HFF-Myc (cell line): Measurements from ENCODE around the gene GRIK1.

Source experiments
- DNase-seq: peaks from one replicate; pipeline ENCODE4 v3.0.0-alpha.2; 2011; ENCODE audit warnings: low read depth; ENCODE audit errors: extremely low read depth
- H3K4me3 ChIP-seq: replicated peaks from 2 replicates; pipeline ENCODE4 v1.5.1; 2011; ENCODE audit warnings: low read depth, mild to moderate bottlenecking, control low read depth, low read length
- TF ChIP-seq, protein P1 (sequence below): IDR thresholded peaks from 2 replicates; pipeline ENCODE4 v1.5.1; 2012; ENCODE audit warnings: mild to moderate bottlenecking, low read depth, low read length, control low read depth; ENCODE audit errors: missing control alignments

Gene GRIK1

DNA sequence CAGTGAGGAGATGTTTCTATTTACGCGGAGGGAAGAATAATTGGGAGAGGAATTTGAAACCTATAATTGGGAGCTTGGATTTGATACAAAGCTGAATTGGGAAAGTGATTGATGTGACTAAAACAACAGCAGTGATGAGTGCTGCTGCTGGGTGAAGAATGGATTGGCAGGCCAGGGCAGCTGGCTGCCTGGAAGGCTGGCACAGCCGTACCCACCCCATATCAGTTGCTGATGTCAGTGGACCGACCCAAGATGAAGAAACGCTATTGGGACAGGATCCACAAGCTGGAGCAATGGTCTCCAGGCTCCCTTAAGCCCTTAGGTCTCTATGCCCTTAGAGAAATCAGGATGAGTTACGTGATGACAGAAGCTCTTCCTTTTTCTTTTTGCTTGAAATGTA, 47.4 kb downstream of the GRIK1 start:
- DNase-seq: no peak
- H3K4me3 ChIP-seq: no peak overlapping the region
- TF ChIP-seq, protein P1, sequence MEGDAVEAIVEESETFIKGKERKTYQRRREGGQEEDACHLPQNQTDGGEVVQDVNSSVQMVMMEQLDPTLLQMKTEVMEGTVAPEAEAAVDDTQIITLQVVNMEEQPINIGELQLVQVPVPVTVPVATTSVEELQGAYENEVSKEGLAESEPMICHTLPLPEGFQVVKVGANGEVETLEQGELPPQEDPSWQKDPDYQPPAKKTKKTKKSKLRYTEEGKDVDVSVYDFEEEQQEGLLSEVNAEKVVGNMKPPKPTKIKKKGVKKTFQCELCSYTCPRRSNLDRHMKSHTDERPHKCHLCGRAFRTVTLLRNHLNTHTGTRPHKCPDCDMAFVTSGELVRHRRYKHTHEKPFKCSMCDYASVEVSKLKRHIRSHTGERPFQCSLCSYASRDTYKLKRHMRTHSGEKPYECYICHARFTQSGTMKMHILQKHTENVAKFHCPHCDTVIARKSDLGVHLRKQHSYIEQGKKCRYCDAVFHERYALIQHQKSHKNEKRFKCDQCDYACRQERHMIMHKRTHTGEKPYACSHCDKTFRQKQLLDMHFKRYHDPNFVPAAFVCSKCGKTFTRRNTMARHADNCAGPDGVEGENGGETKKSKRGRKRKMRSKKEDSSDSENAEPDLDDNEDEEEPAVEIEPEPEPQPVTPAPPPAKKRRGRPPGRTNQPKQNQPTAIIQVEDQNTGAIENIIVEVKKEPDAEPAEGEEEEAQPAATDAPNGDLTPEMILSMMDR: no peak

DNA sequence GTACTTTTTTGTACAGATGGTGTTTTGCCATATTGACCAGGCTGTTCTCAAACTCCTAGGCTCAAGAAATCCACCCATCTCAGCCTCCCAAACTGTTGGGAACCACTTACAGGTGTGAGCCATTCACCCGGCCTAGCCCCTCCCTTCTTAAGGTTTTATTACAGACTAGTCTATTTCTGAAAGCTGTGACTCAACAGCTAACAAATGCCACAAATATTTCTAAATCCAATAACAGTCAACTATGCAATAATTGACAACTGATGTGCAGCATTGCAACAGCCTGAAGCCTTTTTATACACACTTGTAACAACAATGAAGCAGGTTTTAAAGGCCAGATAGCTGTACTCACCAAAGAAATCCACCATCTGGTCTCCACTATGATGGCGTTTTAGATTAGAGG, 51.4 kb downstream of the GRIK1 start:
- TF ChIP-seq, protein P1: no peak
- DNase-seq: peak; percentile 2
- no peak overlapping the region for H3K4me3 ChIP-seq

DNA sequence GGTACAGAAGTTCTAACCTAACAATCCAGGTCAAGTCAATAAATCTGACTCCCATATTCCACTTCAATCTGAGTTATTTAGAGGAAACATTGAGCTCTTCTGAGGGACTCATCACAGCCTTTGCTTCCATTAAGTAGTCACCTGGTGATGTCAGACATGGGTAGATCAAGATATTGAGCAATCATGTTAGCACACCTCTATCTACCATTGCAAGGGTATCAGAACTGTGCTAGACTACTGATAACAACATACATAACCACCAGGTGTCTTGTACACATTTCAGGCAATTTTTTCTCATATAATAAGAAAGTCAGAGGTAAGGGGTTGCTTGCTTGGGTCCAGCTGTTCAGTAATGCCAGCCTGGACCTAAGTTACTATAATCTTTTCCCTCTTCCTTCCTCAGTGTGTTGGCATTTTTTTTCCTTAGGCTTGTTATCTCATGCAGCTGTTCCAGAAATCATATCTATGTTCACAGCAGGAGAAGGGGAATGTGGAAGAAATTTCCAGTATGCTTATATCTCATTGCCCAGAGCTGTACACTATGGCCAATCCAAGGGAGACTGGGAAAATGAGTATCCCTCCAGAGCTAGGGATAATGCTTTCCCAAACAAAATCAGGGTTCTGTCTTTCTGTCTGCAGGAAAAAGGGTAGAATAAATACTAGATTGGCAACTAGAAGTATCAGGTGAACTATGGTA, 52.3 kb downstream of the GRIK1 start:
- no peak for DNase-seq
- TF ChIP-seq, protein P1: no peak
- no peak overlapping the region for H3K4me3 ChIP-seq

DNA sequence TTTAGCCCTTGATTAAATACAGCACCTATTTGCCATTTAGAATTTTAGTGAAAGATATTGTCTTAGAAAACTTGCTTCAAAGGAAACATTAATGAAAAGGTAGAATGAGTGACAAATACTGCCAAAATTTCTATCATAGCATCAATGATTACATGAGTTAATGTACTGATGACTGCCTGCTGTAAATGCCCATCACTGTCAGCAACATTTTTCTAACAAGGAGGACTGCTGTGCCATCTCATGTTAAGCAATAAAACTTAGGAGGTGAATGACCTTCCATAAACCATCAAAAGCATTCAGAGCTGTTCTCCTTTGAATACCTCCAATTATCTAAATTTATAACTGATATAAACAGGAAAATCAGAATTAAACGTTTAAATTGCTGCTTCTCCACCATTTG, 54.3 kb downstream of the GRIK1 start:
- TF ChIP-seq, protein P1: no peak
- no peak overlapping the region for H3K4me3 ChIP-seq
- DNase-seq: no peak

DNA sequence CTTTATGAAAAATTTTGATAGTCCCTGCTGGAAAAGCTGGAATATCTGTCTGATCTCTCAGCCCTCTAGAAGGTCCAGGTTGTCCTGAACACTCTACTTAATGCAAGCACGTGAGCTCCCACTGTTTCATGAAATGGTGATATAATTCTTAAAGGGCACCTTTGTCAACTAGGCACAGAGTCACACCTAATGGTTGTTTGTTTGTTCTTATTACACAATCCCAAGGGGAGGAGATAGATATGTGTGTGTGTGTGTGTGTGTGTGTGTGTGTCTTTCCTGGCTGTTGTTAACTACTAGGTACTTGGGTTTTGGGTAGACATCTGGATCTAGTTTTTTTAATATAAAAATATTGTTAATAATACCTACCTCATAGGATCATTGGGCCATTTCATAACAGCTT, 63.9 kb downstream of the GRIK1 start:
- H3K4me3 ChIP-seq: no peak overlapping the region
- TF ChIP-seq, protein P1: no peak
- DNase-seq: no peak

DNA sequence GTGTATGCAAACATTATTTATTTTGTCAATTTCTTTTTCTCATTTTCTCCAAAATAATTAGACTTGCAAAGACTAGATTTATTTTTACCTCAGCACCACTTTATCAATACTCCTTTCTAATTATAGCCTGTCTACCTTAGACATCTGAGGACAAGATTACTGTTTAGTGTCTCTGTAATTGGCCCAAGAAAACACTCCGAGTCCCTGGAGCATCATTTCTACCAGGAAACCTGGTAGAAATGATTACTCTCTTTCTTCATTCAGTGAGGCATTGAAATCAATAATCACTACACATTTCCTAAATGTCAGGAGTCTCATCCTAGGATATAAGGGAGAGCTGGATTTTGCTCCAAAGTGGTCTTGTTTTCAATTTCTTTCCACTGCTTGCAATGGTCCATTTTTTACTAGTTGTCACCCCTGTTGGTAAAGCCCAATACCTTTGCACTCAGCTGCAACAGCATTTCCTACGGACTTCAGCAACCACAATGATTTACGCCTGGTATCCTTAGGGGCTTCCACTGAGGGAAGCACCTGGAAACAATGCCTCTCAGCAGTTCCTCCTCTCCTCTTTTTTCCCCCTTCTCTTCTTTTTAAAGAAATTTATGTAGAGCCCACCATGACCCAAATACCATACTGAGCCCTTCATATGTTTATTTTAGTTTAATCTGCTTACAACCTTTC, 64.6 kb downstream of the GRIK1 start:
- TF ChIP-seq, protein P1: no peak
- DNase-seq: no peak

More for the DNA sequence above, 64.6 kb downstream of the GRIK1 start:
- H3K4me3 ChIP-seq: no peak overlapping the region
